ENCODE measurements around the gene RCAN1. TPM values are rescaled to one million over a fixed set of nuclear protein-coding genes. Genes with fewer than 3 reads are reported as not detected.
A peak's percentile ranks its signal among the peaks of the same experiment; 100 is the strongest.

RCAN1 gene
- total RNA-seq (2016; rRNA removed; fragmentation: Illumina TruSeq; extraction: Trizol) (34.1 and 35.1 TPM in 2 replicates), polyA plus RNA-seq (2011; rRNA removed) (8.5 and 9.4 TPM in 2 replicates), polyA minus RNA-seq (2011; rRNA and poly(A)+ RNA removed; ENCODE audit: low replicate concordance) (9.4 and 14.1 TPM in 2 replicates), Bru-seq, nascent RNA (percentile 58 among the genes with signal in this experiment), BruChase-seq, experiment 1, labeled RNA remaining after a 6-hour chase (percentile 57 among the genes with signal in this experiment), BruChase-seq, experiment 2, labeled RNA remaining after a 2-hour chase (percentile 57 among the genes with signal in this experiment)
- total RNA-seq (2016; cell fraction: cytosol; rRNA removed; fragmentation: Illumina TruSeq; extraction: Trizol; ENCODE audit: low read depth): 7.0 and 9.0 TPM in 2 replicates
- total RNA-seq (2016; cell fraction: insoluble cytoplasmic fraction; rRNA removed; fragmentation: Illumina TruSeq; extraction: Trizol): 34.2 and 35.1 TPM in 2 replicates
- total RNA-seq (2016; cell fraction: membrane; rRNA removed; fragmentation: Illumina TruSeq; extraction: Trizol): 18.9 and 22.0 TPM in 2 replicates
- total RNA-seq (2016; cell fraction: nucleus; rRNA removed; fragmentation: Illumina TruSeq; extraction: Trizol): 25.9 and 26.8 TPM in 2 replicates
- 5.5 and 8.2 TPM in 2 replicates for polyA plus RNA-seq (2011; cell fraction: cytosol; rRNA removed)
- polyA plus RNA-seq (2011; cell fraction: nucleus; rRNA removed): 6.0 and 7.7 TPM in 2 replicates
- polyA plus RNA-seq (2012): 10.5 and 13.0 TPM in 2 replicates
- 5.4 and 6.4 TPM in 2 replicates for polyA plus RNA-seq (2016; cell fraction: cytosol; fragmentation: Illumina TruSeq; extraction: Trizol; ENCODE audit: low read depth)
- 34.4 and 35.4 TPM in 2 replicates for polyA plus RNA-seq (2016; cell fraction: insoluble cytoplasmic fraction; fragmentation: Illumina TruSeq; extraction: Trizol; ENCODE audit: low read depth)
- polyA plus RNA-seq (2016; cell fraction: membrane; fragmentation: Illumina TruSeq; extraction: Trizol; ENCODE audit: low read depth): 14.7 and 15.5 TPM in 2 replicates
- polyA plus RNA-seq (2016; cell fraction: nucleus; fragmentation: Illumina TruSeq; extraction: Trizol; ENCODE audit: insufficient read depth, low read depth): 25.3 and 26.9 TPM in 2 replicates
- 8.4 and 9.4 TPM in 2 replicates for polyA minus RNA-seq (2011; cell fraction: cytosol; rRNA and poly(A)+ RNA removed)
- polyA minus RNA-seq (2011; cell fraction: nucleus; rRNA and poly(A)+ RNA removed): 19.4 and 30.5 TPM in 2 replicates
- long read RNA-seq, experiment 1, transcript RCAN1-202 (4 exons, 2,408 nt): major isoform, 21 of 27 reads
- long read RNA-seq, experiment 1, partial matches to known transcripts: 4 of 27 reads
- long read RNA-seq, experiment 1, other reads (novel, unspliced or antisense): 1 of 27 reads
- long read RNA-seq, experiment 2, transcript RCAN1-201 (4 exons, 2,490 nt): major isoform, 5 of 28 reads
- long read RNA-seq, experiment 2, transcript RCAN1-202 (4 exons, 2,408 nt): major isoform, 5 of 28 reads
- long read RNA-seq, experiment 2, partial matches to known transcripts: 0 of 28 reads
- long read RNA-seq, experiment 2, other reads (novel, unspliced or antisense): 17 of 28 reads

DNA sequence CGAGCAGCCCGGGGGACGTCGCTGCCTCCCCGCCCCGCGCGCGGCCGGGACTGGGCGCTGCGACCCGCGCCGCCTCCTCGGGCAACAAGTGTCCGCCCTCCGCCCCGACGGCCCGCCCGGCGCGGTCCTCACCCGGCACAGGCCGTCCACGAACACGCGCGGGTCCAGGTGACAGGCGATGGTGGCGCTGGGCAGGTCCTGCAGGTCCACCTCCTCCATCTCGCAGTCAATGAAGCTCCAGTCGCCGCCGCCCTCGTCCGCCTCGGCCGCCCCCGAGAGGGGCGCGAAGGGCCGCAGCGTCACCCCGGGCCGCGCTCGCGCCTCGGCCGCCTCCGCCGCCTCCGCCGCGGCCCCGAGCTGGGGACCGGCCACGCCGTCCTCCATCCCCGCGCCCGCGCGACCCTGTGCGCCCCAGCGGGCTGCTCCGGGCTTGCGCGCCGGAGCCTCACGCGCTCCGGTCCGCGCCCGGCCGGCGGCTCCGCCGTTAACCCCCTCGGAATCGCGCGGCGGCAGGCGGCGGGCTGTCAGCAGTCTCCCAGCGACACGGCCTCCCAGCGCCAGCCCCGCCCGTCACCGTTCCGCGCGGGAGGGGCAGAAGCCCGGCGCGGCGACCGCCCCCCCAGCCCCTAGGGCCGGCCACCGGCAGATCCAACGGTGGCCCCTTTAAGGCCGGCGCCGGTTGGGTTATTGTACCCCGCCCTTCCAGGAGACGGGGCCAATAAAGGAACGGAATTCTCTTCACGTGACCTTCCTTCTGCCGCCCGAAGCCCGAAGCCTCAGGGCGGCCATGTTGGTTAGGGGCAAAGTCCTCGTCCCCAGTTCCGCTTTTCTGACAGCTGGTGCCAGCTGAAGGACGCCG lies at the start of gene RCAN1:
RCAN1 (minus strand) TSS at position 486 of the 859 bp plus-strand sequence; CDS start at position 384, 102 bp downstream.
- in situ Hi-C loops (cut with HindIII; ENCODE audit: extremely low pct_ligation_motif_present, low pct_unique_long_range_greater_than_20kb) (no loop called here), intact Hi-C loops (cut with micrococcal nuclease; ENCODE audit: unreplicated experiment) (loop anchor here (1.0 kb wide), 1 partner anchor 93 kb away; no protein-coding TSS in a partner anchor)
- Histone ChIP-seq H3K79me2 (ENCODE audit: insufficient read depth, low read length) (no peaks in the 10 kb centered on the region), H3K4me3 (replicated peaks in 1 of 3; ENCODE audit: insufficient read depth in 1 of 3, low read depth in 2 of 3, low read length in 3 of 3) (peak within 1 kb of the TSS; percentile 58 to 89 (median 88)), H3K9me3 (ENCODE audit: low read length) (no peaks in the 10 kb centered on the region), H3K9ac (ENCODE audit: insufficient read depth, low read depth, low read length) (peak within 1 kb of the TSS; percentile 57), H3K4me2 (ENCODE audit: low read depth, low read length) (peak within 1 kb of the TSS; percentile 90), H3K27ac (ENCODE audit: extremely low read length, insufficient read depth, low read length) (peak within 1 kb of the TSS; percentile 34), H2AFZ (ENCODE audit: low read length) (peak within 1 kb of the TSS; percentile 70), H3K4me1 (ENCODE audit: insufficient read depth, low read length) (peaks cover 32% of the 10 kb centered on the region), H4K20me1 (ENCODE audit: insufficient read depth, low read length) (no peaks in the 10 kb centered on the region), H3K36me3 (replicated peaks in 1 of 2; ENCODE audit: control insufficient read depth in 1 of 2, insufficient read depth in 2 of 2, low read length in 2 of 2) (no peaks in the 10 kb centered on the region), H3K27me3 (ENCODE audit: control insufficient read depth in 1 of 2, insufficient read depth in 2 of 2, low read length in 2 of 2) (peaks cover 0 to 22% of the 10 kb centered on the region in 2 experiments; a peak in 2 of 5 replicates)
- ChIA-PET POLR2A (interaction anchor here (0.6 kb wide), 1 partner anchor 92 kb away, joined by 3 read pairs; no protein-coding TSS in a partner anchor), CTCF (ENCODE audit: low intra/inter-chr PET ratio, low total read pairs) (no interaction called here)
- no TSS peak for BruUV-seq (replicated peaks)
- peak; percentile 56 for FAIRE-seq
- WGBS (ENCODE audit: low lambda C conversion rate): 2% methylated on average over 9 of the region's 121 CpGs
- ATAC-seq: peak; percentile 97
- DNase-seq (ENCODE audit: low spot score): peak; percentile 89
- peak; percentile 48; the same call in 1 of the 2 replicates for TF ChIP-seq ESRRA (CRISPR knock-in tag; IDR thresholded peaks at IDR 0.05; ENCODE audit: low read depth)
- TF ChIP-seq, protein P1, sequence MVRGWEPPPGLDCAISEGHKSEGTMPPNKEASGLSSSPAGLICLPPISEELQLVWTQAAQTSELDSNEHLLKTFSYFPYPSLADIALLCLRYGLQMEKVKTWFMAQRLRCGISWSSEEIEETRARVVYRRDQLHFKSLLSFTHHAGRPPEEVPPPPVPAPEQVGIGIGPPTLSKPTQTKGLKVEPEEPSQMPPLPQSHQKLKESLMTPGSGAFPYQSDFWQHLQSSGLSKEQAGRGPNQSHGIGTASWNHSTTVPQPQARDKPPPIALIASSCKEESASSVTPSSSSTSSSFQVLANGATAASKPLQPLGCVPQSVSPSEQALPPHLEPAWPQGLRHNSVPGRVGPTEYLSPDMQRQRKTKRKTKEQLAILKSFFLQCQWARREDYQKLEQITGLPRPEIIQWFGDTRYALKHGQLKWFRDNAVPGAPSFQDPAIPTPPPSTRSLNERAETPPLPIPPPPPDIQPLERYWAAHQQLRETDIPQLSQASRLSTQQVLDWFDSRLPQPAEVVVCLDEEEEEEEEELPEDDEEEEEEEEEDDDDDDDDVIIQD (CRISPR knock-in tag; IDR thresholded peaks at IDR 0.05; ENCODE audit: low read depth): peak; percentile 65; the same call in 1 of the 2 replicates
- TF ChIP-seq, protein P2, sequence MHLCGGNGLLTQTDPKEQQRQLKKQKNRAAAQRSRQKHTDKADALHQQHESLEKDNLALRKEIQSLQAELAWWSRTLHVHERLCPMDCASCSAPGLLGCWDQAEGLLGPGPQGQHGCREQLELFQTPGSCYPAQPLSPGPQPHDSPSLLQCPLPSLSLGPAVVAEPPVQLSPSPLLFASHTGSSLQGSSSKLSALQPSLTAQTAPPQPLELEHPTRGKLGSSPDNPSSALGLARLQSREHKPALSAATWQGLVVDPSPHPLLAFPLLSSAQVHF (CRISPR knock-in tag; IDR thresholded peaks at IDR 0.05): no peak
- 0 out of 2 replicates have a peak, but pooled peaks have one; percentile 35 for TF ChIP-seq NFAT5 (CRISPR knock-in tag; IDR thresholded peaks at IDR 0.05)
- no peak for TF ChIP-seq SP1 (IDR thresholded peaks at IDR 0.05)
- peak; percentile 65 for TF ChIP-seq SP1 (CRISPR knock-in tag; IDR thresholded peaks at IDR 0.05)
- peak; percentile 82 for TF ChIP-seq POGZ (CRISPR knock-in tag; IDR thresholded peaks at IDR 0.05)

All from HepG2 (cell line).